Gastroesophageal sphincter (tissue), 3 donors: ENCODE data around the gene PRICKLE1.

Source experiments
- CTCF ChIP-seq, 4 experiments: fragments of 200-600 bp in 2 of 4; fragments of 450-650 bp in 2 of 4; sonication (generic) in 1 of 4; IDR thresholded peaks; one replicate each; pipeline ENCODE4 v1.5.1; 2017 to 2019; ENCODE audit warnings: antibody characterized with exemption in 4 of 4, mild to moderate bottlenecking in 2 of 4, moderate library complexity in 2 of 4
- POLR2AphosphoS5 ChIP-seq: sonication (generic); formaldehyde crosslinking; IDR thresholded peaks from one replicate; pipeline ENCODE4 v1.6.1; 2017; ENCODE audit warnings: antibody characterized with exemption

- TF ChIP-seq CTCF (IDR thresholded peaks at IDR 0.05): no peak
- no peak for TF ChIP-seq POLR2AphosphoS5
Measured at GRCh38 chr12:42481368-42481767, 108.2 kb downstream of the PRICKLE1 start.
